ENCODE results near the gene MGAT1. TPM values are rescaled to one million over a fixed set of nuclear protein-coding genes. Genes with fewer than 3 reads are reported as not detected.
"Not testable (repeated sequence)": the region's sequence is repeated elsewhere in the genome, so short reads cannot be mapped to it uniquely, and the experiment has no call there.

MGAT1 gene
- total RNA-seq, 1 donor from 2014 or later = 116 TPM

DNA sequence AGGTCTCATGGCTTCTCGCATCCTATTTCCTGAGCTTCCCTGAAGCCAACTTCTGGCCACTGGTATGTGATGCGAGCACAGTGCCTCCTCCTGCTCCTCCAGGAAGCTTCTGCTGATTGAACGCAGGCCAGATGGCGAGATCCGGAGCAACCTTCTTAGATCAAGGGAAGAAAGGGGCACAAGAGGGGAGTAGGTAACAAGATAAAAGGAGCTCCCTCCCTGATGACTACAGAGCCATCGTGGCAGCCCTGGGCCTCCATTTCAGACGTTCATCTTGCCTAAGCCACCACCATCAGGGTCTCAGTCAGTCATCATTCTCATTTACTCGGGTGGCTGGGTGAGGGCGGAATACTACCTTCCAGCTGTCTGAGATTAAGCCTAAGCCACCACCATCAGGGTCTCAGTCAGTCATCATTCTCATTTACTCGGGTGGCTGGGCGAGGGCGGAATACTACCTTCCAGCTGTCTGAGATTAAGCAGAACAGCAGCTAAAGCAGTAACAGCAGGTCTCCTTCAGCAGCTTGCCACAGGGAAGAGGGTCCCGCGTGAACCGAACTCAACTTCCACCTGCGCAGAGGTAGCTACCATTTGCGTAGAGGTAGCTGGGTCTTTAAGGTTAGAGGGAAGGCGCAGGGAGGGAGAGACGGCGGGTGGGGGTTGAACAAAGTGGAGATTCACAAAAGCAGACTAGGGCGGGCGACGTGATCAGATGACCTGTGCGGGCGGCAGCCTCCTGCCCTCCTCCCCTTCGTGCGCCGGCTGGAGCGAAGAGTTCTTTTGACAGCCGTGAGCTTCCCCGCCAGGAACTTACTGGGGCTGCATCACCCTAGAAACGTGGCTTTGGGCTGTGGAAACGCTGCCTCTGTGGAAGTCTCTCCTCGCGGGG, 27.9 kb upstream of the MGAT1 start:
- H3K4me3 Mint-ChIP-seq (ENCODE audit: unreplicated experiment) = peak overlapping the region; percentile 97
- DNase-seq (ENCODE audit: low read depth) (peak; percentile 35), FAIRE-seq (no peak)
- Histone ChIP-seq H3K27me3 (ENCODE audit: insufficient read depth, low read length) (no peaks in the 10 kb centered on the region), H3K27ac (ENCODE audit: low read depth, low read length) (peak overlapping the region; percentile 83), H2AFZ (ENCODE audit: low read depth, low read length) (peak overlapping the region; percentile 96), H3K4me3 (ENCODE audit: insufficient read depth, low read depth, low read length) (peak overlapping the region; percentile 72), H3K79me2 (ENCODE audit: insufficient read depth, low read length) (peaks cover 10% of the 10 kb centered on the region), H3K9ac (ENCODE audit: low read length) (peak overlapping the region; percentile 94), H3K4me1 (ENCODE audit: insufficient read depth, low read length) (peaks cover 13% of the 10 kb centered on the region), H4K20me1 (ENCODE audit: insufficient read depth, low read length) (no peaks in the 10 kb centered on the region), H3K4me2 (ENCODE audit: low read length) (peak overlapping the region; percentile 93), H3K9me3 (ENCODE audit: insufficient read depth, low read depth, low read length) (no peaks in the 10 kb centered on the region), H3K36me3 (ENCODE audit: insufficient read depth, low read length) (no peaks in the 10 kb centered on the region)
- peaks cover 13% of the 10 kb centered on the region for H3K4me1 Mint-ChIP-seq (ENCODE audit: low read depth, unreplicated experiment)
- no peaks in the 10 kb centered on the region for H3K27me3 Mint-ChIP-seq (ENCODE audit: low read depth, unreplicated experiment)
- TF ChIP-seq CTCF (IDR thresholded peaks at IDR 0.05; ENCODE audit: insufficient read depth, low read depth, low read length) (no peak), EZH2 (IDR thresholded peaks at IDR 0.05; ENCODE audit: insufficient read depth, low read length) (no peak)
- peak overlapping the region; percentile 97 for H3K27ac Mint-ChIP-seq (ENCODE audit: unreplicated experiment)
- H3K9me3 Mint-ChIP-seq (ENCODE audit: unreplicated experiment) = peaks cover 17% of the 10 kb centered on the region
- H3K36me3 Mint-ChIP-seq (ENCODE audit: low read depth, unreplicated experiment) = peaks cover 14% of the 10 kb centered on the region

DNA sequence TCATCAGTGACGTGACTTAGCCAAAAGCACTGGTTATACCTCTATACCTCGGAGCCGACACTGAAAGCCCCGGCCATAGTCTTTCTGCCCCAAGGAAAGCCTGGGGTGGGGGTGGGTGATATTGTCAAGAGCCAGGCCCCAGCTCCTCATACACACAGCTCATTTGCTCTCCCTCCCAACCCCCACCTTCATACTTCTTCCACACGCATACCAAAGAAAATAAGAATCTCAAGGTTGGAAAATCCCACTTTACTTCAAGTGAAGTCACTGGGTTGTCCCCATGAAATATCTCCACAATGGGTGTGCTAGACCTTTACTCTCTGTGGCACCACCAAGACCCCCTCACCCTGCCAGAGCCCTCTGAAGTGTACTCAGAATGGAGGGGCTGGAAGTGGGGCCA, 27.1 kb upstream of the MGAT1 start:
- H2AFZ ChIP-seq (ENCODE audit: low read depth, low read length) = no peak overlapping the region
- H3K27ac ChIP-seq (ENCODE audit: low read depth, low read length) = no peak overlapping the region
- H3K27me3 ChIP-seq (ENCODE audit: insufficient read depth, low read length) = no peaks in the 10 kb centered on the region
- peaks cover 14% of the 10 kb centered on the region for H3K4me1 ChIP-seq (ENCODE audit: insufficient read depth, low read length)
- Mint-ChIP-seq H3K4me1 (ENCODE audit: low read depth, unreplicated experiment) (peaks cover 21% of the 10 kb centered on the region), H3K9me3 (ENCODE audit: unreplicated experiment) (peaks cover 17% of the 10 kb centered on the region), H3K36me3 (ENCODE audit: low read depth, unreplicated experiment) (peaks cover 14% of the 10 kb centered on the region), H3K27ac (ENCODE audit: unreplicated experiment) (no peak overlapping the region), H3K4me3 (ENCODE audit: unreplicated experiment) (peak overlapping the region; percentile 67), H3K27me3 (ENCODE audit: low read depth, unreplicated experiment) (no peaks in the 10 kb centered on the region)
- no peak for FAIRE-seq
- H3K4me2 ChIP-seq (ENCODE audit: low read length) = peak overlapping the region; percentile 93
- no peak for DNase-seq (ENCODE audit: low read depth)
- H3K9ac ChIP-seq (ENCODE audit: low read length) = no peak overlapping the region
- H4K20me1 ChIP-seq (ENCODE audit: insufficient read depth, low read length) = no peaks in the 10 kb centered on the region
- no peak overlapping the region for H3K4me3 ChIP-seq (ENCODE audit: insufficient read depth, low read depth, low read length)
- no peaks in the 10 kb centered on the region for H3K36me3 ChIP-seq (ENCODE audit: insufficient read depth, low read length)
- TF ChIP-seq CTCF (IDR thresholded peaks at IDR 0.05; ENCODE audit: insufficient read depth, low read depth, low read length) (no peak), EZH2 (IDR thresholded peaks at IDR 0.05; ENCODE audit: insufficient read depth, low read length) (no peak)
- no peaks in the 10 kb centered on the region for H3K9me3 ChIP-seq (ENCODE audit: insufficient read depth, low read depth, low read length)
- H3K79me2 ChIP-seq (ENCODE audit: insufficient read depth, low read length) = peaks cover 10% of the 10 kb centered on the region

- Histone ChIP-seq H3K4me1 (ENCODE audit: insufficient read depth, low read length) (peaks cover 14% of the 10 kb centered on the region), H3K79me2 (ENCODE audit: insufficient read depth, low read length) (peaks cover 10% of the 10 kb centered on the region)
- DNase-seq (ENCODE audit: low read depth); H3K4me2 ChIP-seq (ENCODE audit: low read length); H2AFZ ChIP-seq (ENCODE audit: low read depth, low read length); H3K27ac Mint-ChIP-seq (ENCODE audit: unreplicated experiment); H3K36me3 ChIP-seq (ENCODE audit: insufficient read depth, low read length); H3K4me3 ChIP-seq (ENCODE audit: insufficient read depth, low read depth, low read length); H3K9me3 ChIP-seq (ENCODE audit: insufficient read depth, low read depth, low read length); H3K27me3 Mint-ChIP-seq (ENCODE audit: low read depth, unreplicated experiment); H3K27ac ChIP-seq (ENCODE audit: low read depth, low read length); H3K9ac ChIP-seq (ENCODE audit: low read length); H4K20me1 ChIP-seq (ENCODE audit: insufficient read depth, low read length); H3K36me3 Mint-ChIP-seq (ENCODE audit: low read depth, unreplicated experiment); FAIRE-seq; H3K4me3 Mint-ChIP-seq (ENCODE audit: unreplicated experiment); H3K27me3 ChIP-seq (ENCODE audit: insufficient read depth, low read length): not testable (repeated sequence)
- H3K4me1 Mint-ChIP-seq (ENCODE audit: low read depth, unreplicated experiment) = peaks cover 21% of the 10 kb centered on the region
- H3K9me3 Mint-ChIP-seq (ENCODE audit: unreplicated experiment) = peaks cover 17% of the 10 kb centered on the region
These were observed 26.3 kb upstream of the MGAT1 start for GRCh38 chr5:180828756-180829531.

DNA sequence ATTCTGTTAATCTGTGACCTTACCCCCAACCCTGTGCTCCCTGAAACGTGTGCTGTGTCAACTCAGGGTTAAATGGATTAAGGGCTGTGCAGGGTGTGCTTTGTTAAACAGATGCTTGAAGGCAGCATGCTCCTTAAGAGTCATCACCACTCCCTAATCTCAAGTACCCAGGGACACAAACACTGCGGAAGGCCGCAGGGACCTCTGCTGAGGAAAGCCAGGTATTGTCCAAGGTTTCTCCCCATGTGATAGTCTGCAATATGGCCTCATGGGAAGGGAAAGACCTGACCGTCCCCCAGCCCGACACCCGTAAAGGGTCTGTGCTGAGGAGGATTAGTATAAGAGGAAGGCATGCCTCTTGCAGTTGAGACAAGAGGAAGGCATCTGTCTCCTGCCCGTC, 24.8 kb upstream of the MGAT1 start:
- not testable (repeated sequence) for FAIRE-seq; H3K27ac Mint-ChIP-seq (ENCODE audit: unreplicated experiment); H3K4me2 ChIP-seq (ENCODE audit: low read length); H3K27me3 ChIP-seq (ENCODE audit: insufficient read depth, low read length); DNase-seq (ENCODE audit: low read depth); H3K36me3 ChIP-seq (ENCODE audit: insufficient read depth, low read length); H3K9me3 ChIP-seq (ENCODE audit: insufficient read depth, low read depth, low read length); H3K4me3 Mint-ChIP-seq (ENCODE audit: unreplicated experiment); H3K9ac ChIP-seq (ENCODE audit: low read length); H4K20me1 ChIP-seq (ENCODE audit: insufficient read depth, low read length); H2AFZ ChIP-seq (ENCODE audit: low read depth, low read length); H3K27ac ChIP-seq (ENCODE audit: low read depth, low read length); H3K27me3 Mint-ChIP-seq (ENCODE audit: low read depth, unreplicated experiment); H3K4me3 ChIP-seq (ENCODE audit: insufficient read depth, low read depth, low read length); H3K36me3 Mint-ChIP-seq (ENCODE audit: low read depth, unreplicated experiment)
- Histone ChIP-seq H3K4me1 (ENCODE audit: insufficient read depth, low read length) (peaks cover 14% of the 10 kb centered on the region), H3K79me2 (ENCODE audit: insufficient read depth, low read length) (peaks cover 10% of the 10 kb centered on the region)
- Mint-ChIP-seq H3K4me1 (ENCODE audit: low read depth, unreplicated experiment) (peaks cover 18% of the 10 kb centered on the region), H3K9me3 (ENCODE audit: unreplicated experiment) (peaks cover 17% of the 10 kb centered on the region)

Data from astrocyte (in vitro differentiated cells and primary cell).